ENCODE results near the gene PPP4R2. TPM values are rescaled to one million over a fixed set of nuclear protein-coding genes. Genes with fewer than 3 reads are reported as not detected.

PPP4R2 gene
- total and polyA plus RNA-seq, 9 of the 15 experiments (the other 6 are each of a cell fraction or from before 2014, with no cell fraction given) = 11.0 to 49.6 (median 31.6) TPM

DNA sequence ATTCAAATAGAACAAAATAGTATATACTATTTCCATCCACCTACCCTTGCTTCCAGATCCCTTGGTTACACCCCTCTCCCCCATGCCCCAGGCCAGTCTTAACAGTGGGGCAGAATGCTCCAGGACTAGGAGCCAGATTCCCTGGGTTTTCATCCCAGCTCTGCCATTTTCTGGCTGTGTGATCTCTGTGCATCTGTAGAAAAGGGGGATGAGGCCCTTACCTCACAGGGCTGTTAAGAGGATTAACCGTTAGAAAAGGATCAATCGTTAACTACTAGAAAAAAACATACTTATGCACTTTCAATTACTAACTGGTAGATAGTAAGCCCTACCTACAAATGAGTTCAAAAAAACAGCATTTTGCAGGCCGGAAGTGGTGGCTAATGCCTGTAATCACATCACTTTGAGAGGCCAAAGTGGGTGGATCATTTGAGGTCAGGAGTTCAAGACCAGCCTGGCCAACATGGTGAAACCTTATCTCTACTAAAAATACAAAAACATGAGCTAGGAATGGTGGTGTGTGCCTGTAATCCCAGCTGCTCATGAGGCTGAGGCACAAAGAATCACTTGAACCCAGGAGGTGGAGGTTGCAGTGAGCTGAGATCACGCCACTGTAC, 76.6 kb downstream of the PPP4R2 start (continued):
- TF ChIP-seq, protein P1, sequence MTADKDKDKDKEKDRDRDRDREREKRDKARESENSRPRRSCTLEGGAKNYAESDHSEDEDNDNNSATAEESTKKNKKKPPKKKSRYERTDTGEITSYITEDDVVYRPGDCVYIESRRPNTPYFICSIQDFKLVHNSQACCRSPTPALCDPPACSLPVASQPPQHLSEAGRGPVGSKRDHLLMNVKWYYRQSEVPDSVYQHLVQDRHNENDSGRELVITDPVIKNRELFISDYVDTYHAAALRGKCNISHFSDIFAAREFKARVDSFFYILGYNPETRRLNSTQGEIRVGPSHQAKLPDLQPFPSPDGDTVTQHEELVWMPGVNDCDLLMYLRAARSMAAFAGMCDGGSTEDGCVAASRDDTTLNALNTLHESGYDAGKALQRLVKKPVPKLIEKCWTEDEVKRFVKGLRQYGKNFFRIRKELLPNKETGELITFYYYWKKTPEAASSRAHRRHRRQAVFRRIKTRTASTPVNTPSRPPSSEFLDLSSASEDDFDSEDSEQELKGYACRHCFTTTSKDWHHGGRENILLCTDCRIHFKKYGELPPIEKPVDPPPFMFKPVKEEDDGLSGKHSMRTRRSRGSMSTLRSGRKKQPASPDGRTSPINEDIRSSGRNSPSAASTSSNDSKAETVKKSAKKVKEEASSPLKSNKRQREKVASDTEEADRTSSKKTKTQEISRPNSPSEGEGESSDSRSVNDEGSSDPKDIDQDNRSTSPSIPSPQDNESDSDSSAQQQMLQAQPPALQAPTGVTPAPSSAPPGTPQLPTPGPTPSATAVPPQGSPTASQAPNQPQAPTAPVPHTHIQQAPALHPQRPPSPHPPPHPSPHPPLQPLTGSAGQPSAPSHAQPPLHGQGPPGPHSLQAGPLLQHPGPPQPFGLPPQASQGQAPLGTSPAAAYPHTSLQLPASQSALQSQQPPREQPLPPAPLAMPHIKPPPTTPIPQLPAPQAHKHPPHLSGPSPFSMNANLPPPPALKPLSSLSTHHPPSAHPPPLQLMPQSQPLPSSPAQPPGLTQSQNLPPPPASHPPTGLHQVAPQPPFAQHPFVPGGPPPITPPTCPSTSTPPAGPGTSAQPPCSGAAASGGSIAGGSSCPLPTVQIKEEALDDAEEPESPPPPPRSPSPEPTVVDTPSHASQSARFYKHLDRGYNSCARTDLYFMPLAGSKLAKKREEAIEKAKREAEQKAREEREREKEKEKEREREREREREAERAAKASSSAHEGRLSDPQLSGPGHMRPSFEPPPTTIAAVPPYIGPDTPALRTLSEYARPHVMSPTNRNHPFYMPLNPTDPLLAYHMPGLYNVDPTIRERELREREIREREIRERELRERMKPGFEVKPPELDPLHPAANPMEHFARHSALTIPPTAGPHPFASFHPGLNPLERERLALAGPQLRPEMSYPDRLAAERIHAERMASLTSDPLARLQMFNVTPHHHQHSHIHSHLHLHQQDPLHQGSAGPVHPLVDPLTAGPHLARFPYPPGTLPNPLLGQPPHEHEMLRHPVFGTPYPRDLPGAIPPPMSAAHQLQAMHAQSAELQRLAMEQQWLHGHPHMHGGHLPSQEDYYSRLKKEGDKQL (CRISPR knock-in tag; IDR thresholded peaks at IDR 0.05; ENCODE audit: borderline replicate concordance) = no peak
- TF ChIP-seq, protein P2, sequence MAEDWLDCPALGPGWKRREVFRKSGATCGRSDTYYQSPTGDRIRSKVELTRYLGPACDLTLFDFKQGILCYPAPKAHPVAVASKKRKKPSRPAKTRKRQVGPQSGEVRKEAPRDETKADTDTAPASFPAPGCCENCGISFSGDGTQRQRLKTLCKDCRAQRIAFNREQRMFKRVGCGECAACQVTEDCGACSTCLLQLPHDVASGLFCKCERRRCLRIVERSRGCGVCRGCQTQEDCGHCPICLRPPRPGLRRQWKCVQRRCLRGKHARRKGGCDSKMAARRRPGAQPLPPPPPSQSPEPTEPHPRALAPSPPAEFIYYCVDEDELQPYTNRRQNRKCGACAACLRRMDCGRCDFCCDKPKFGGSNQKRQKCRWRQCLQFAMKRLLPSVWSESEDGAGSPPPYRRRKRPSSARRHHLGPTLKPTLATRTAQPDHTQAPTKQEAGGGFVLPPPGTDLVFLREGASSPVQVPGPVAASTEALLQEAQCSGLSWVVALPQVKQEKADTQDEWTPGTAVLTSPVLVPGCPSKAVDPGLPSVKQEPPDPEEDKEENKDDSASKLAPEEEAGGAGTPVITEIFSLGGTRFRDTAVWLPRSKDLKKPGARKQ (CRISPR knock-in tag; IDR thresholded peaks at IDR 0.05) = no peak
- TF ChIP-seq ETV1 (tag; conservative IDR thresholded peaks at IDR 0.05; ENCODE audit: low read depth) = peak; percentile 54
- TF ChIP-seq FOXA3 (CRISPR knock-in tag; conservative IDR thresholded peaks at IDR 0.05 in 1 of 2, IDR thresholded peaks at IDR 0.05 in 1 of 2) = no peak
- TF ChIP-seq, protein P3, sequence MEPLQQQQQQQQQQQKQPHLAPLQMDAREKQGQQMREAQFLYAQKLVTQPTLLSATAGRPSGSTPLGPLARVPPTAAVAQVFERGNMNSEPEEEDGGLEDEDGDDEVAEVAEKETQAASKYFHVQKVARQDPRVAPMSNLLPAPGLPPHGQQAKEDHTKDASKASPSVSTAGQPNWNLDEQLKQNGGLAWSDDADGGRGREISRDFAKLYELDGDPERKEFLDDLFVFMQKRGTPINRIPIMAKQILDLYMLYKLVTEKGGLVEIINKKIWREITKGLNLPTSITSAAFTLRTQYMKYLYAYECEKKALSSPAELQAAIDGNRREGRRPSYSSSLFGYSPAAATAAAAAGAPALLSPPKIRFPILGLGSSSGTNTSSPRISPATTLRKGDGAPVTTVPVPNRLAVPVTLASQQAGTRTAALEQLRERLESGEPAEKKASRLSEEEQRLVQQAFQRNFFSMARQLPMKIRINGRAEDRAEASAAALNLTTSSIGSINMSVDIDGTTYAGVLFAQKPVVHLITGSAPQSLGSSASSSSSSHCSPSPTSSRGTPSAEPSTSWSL (CRISPR knock-in tag; IDR thresholded peaks at IDR 0.05; ENCODE audit: borderline replicate concordance) = no peak
- TF ChIP-seq NFE2L1 (tag; IDR thresholded peaks at IDR 0.05; ENCODE audit: borderline replicate concordance, low read depth) = no peak
- TF ChIP-seq MYNN (IDR thresholded peaks at IDR 0.05) = no peak
- no peak for TF ChIP-seq MYNN (CRISPR knock-in tag; IDR thresholded peaks at IDR 0.05)
- TF ChIP-seq DPF2 (IDR thresholded peaks at IDR 0.05) = peak; percentile 82
- TF ChIP-seq DACH1 (IDR thresholded peaks at IDR 0.05; ENCODE audit: partially characterized antibody) = peak; percentile 58
- TF ChIP-seq CCAR2 (IDR thresholded peaks at IDR 0.05; ENCODE audit: low read depth, low read length) = no peak
- 0 out of 2 replicates have a peak, but pooled peaks have one; percentile 28 for TF ChIP-seq BCOR (IDR thresholded peaks at IDR 0.05)
- TF ChIP-seq, protein P4, sequence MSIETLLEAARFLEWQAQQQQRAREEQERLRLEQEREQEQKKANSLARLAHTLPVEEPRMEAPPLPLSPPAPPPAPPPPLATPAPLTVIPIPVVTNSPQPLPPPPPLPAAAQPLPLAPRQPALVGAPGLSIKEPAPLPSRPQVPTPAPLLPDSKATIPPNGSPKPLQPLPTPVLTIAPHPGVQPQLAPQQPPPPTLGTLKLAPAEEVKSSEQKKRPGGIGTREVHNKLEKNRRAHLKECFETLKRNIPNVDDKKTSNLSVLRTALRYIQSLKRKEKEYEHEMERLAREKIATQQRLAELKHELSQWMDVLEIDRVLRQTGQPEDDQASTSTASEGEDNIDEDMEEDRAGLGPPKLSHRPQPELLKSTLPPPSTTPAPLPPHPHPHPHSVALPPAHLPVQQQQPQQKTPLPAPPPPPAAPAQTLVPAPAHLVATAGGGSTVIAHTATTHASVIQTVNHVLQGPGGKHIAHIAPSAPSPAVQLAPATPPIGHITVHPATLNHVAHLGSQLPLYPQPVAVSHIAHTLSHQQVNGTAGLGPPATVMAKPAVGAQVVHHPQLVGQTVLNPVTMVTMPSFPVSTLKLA (conservative IDR thresholded peaks at IDR 0.05) = 0 out of 4 replicates have a peak, but pooled peaks of 1 of the 2 experiments have one; percentile 24
- TF ChIP-seq NFXL1 (CRISPR knock-in tag; IDR thresholded peaks at IDR 0.05) = no peak
- TF ChIP-seq BACH1 (tag; IDR thresholded peaks at IDR 0.05) = no peak
- TF ChIP-seq, protein P5, sequence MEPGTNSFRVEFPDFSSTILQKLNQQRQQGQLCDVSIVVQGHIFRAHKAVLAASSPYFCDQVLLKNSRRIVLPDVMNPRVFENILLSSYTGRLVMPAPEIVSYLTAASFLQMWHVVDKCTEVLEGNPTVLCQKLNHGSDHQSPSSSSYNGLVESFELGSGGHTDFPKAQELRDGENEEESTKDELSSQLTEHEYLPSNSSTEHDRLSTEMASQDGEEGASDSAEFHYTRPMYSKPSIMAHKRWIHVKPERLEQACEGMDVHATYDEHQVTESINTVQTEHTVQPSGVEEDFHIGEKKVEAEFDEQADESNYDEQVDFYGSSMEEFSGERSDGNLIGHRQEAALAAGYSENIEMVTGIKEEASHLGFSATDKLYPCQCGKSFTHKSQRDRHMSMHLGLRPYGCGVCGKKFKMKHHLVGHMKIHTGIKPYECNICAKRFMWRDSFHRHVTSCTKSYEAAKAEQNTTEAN (CRISPR knock-in tag; IDR thresholded peaks at IDR 0.05) = no peak
